HUES48 (cell line): ENCODE results near the gene PPP4R2.
"Not testable (repeated sequence)": the region's sequence is repeated elsewhere in the genome, so short reads cannot be mapped to it uniquely, and the experiment has no call there.

Source experiments
- H3K27ac ChIP-seq: one replicate; pipeline ENCODE4 v1.7.0; 2013; ENCODE audit warnings: low read depth, low read length, inconsistent platforms
- H3K27me3 ChIP-seq: 2 replicates; pipeline ENCODE4 v1.6.1; 2013; ENCODE audit warnings: mild to moderate bottlenecking, low read length; ENCODE audit not compliant: control insufficient read depth, insufficient read depth
- H3K36me3 ChIP-seq: 2 replicates; pipeline ENCODE4 v1.6.1; 2013; ENCODE audit warnings: low read length; ENCODE audit not compliant: control insufficient read depth, insufficient read depth
- H3K4me1 ChIP-seq: 2 replicates; pipeline ENCODE4 v1.6.1; 2013; ENCODE audit warnings: mild to moderate bottlenecking, low read length; ENCODE audit not compliant: control insufficient read depth, insufficient read depth
- H3K4me3 ChIP-seq: 2 replicates; pipeline ENCODE4 v1.5.1; 2013; ENCODE audit warnings: mild to moderate bottlenecking, low read depth, low read length
- H3K9ac ChIP-seq: 2 replicates; pipeline ENCODE4 v1.6.1; 2013; ENCODE audit warnings: mild to moderate bottlenecking, low read depth, low read length, moderate library complexity
- H3K9me3 ChIP-seq: 2 replicates; pipeline ENCODE4 v1.6.1; 2013; ENCODE audit warnings: low read length; ENCODE audit not compliant: control insufficient read depth, insufficient read depth

Gene PPP4R2

GRCh38 chr3:72999951-73000350 lies 3.3 kb downstream of the PPP4R2 start:
- Histone ChIP-seq H3K27ac (no peak overlapping the region), H3K27me3 (no peaks in the 10 kb centered on the region), H3K4me3 (0 out of 2 replicates have a peak overlapping the region, but pooled peaks have one; percentile 27), H3K9me3 (no peaks in the 10 kb centered on the region), H3K36me3 (peaks cover 55% of the 10 kb centered on the region), H3K4me1 (peaks cover 8% of the 10 kb centered on the region), H3K9ac (no peak overlapping the region)

- not testable (repeated sequence) for H3K4me3 ChIP-seq, H3K27ac ChIP-seq, H3K27me3 ChIP-seq, H3K9ac ChIP-seq, H3K9me3 ChIP-seq, H3K4me1 ChIP-seq
- H3K36me3 ChIP-seq, result peaks cover 73% of the 10 kb centered on the region
These were observed 6.4 kb downstream of the PPP4R2 start for GRCh38 chr3:73003050-73003449.

GRCh38 chr3:73004316-73004715 lies 7.7 kb downstream of the PPP4R2 start:
- no peak overlapping the region for H3K27ac ChIP-seq
- H3K4me3 ChIP-seq, result no peak overlapping the region
- no peaks in the 10 kb centered on the region for H3K27me3 ChIP-seq
- no peaks in the 10 kb centered on the region for H3K9me3 ChIP-seq
- H3K4me1 ChIP-seq, result peaks cover 7% of the 10 kb centered on the region
- H3K36me3 ChIP-seq, result peaks cover 69% of the 10 kb centered on the region
- H3K9ac ChIP-seq, result no peak overlapping the region

- H3K9ac ChIP-seq, result no peak overlapping the region
- peak overlapping the region; percentile 2 for H3K27ac ChIP-seq
- no peaks in the 10 kb centered on the region for H3K9me3 ChIP-seq
- peaks cover 7% of the 10 kb centered on the region for H3K4me1 ChIP-seq
- H3K27me3 ChIP-seq, result no peaks in the 10 kb centered on the region
- no peak overlapping the region for H3K4me3 ChIP-seq
- H3K36me3 ChIP-seq, result peaks cover 48% of the 10 kb centered on the region
These were observed 11.5 kb downstream of the PPP4R2 start for GRCh38 chr3:73007992-73008712.

GRCh38 chr3:73009008-73009407 lies 12.4 kb downstream of the PPP4R2 start:
- Histone ChIP-seq H3K27ac (no peak overlapping the region), H3K4me1 (peaks cover 7% of the 10 kb centered on the region), H3K9ac (no peak overlapping the region), H3K9me3 (no peaks in the 10 kb centered on the region), H3K36me3 (peaks cover 44% of the 10 kb centered on the region), H3K27me3 (no peaks in the 10 kb centered on the region), H3K4me3 (no peak overlapping the region)

GRCh38 chr3:73009750-73010149 lies 13.1 kb downstream of the PPP4R2 start:
- H3K27ac ChIP-seq, result no peak overlapping the region

GRCh38 chr3:73010158-73010557 lies 13.5 kb downstream of the PPP4R2 start:
- H3K36me3 ChIP-seq, result peaks cover 38% of the 10 kb centered on the region
- H3K9ac ChIP-seq, result no peak overlapping the region
- H3K4me3 ChIP-seq, result no peak overlapping the region
- no peaks in the 10 kb centered on the region for H3K27me3 ChIP-seq
- H3K9me3 ChIP-seq, result no peaks in the 10 kb centered on the region
- peaks cover 7% of the 10 kb centered on the region for H3K4me1 ChIP-seq
- H3K27ac ChIP-seq, result no peak overlapping the region

More at GRCh38 chr3:73009750-73010149, 13.1 kb downstream of the PPP4R2 start:
- no peaks in the 10 kb centered on the region for H3K27me3 ChIP-seq
- H3K36me3 ChIP-seq, result peaks cover 38% of the 10 kb centered on the region
- H3K9me3 ChIP-seq, result no peaks in the 10 kb centered on the region
- no peak overlapping the region for H3K9ac ChIP-seq
- no peak overlapping the region for H3K4me3 ChIP-seq
- peaks cover 7% of the 10 kb centered on the region for H3K4me1 ChIP-seq

- no peaks in the 10 kb centered on the region for H3K27me3 ChIP-seq
- H3K27ac ChIP-seq, result no peak overlapping the region
- peaks cover 12% of the 10 kb centered on the region for H3K4me1 ChIP-seq
- H3K4me3 ChIP-seq, result no peak overlapping the region
- no peaks in the 10 kb centered on the region for H3K9me3 ChIP-seq
- H3K36me3 ChIP-seq, result 0 out of 2 replicates have a peak, but pooled peaks cover 7% of the 10 kb centered on the region
- no peak overlapping the region for H3K9ac ChIP-seq
These were observed 21.7 kb downstream of the PPP4R2 start for GRCh38 chr3:73018298-73018697.

- H3K27me3 ChIP-seq, result no peaks in the 10 kb centered on the region
- H3K4me3 ChIP-seq, result no peak overlapping the region
- H3K36me3 ChIP-seq, result 0 out of 2 replicates have a peak, but pooled peaks cover 7% of the 10 kb centered on the region
- no peak overlapping the region for H3K9ac ChIP-seq
- H3K27ac ChIP-seq, result no peak overlapping the region
- no peaks in the 10 kb centered on the region for H3K9me3 ChIP-seq
- peaks cover 17% of the 10 kb centered on the region for H3K4me1 ChIP-seq
These were observed 22.3 kb downstream of the PPP4R2 start for GRCh38 chr3:73018790-73019441.

GRCh38 chr3:73021301-73021835 lies 24.8 kb downstream of the PPP4R2 start:
- H3K4me1 ChIP-seq, result peaks cover 28% of the 10 kb centered on the region
- H3K27ac ChIP-seq, result no peak overlapping the region
- no peak overlapping the region for H3K9ac ChIP-seq
- H3K4me3 ChIP-seq, result no peak overlapping the region
- 0 out of 2 replicates have a peak, but pooled peaks cover 7% of the 10 kb centered on the region for H3K36me3 ChIP-seq
- H3K27me3 ChIP-seq, result no peaks in the 10 kb centered on the region
- H3K9me3 ChIP-seq, result no peaks in the 10 kb centered on the region

GRCh38 chr3:73024836-73025235 lies 28.2 kb downstream of the PPP4R2 start:
- H3K36me3 ChIP-seq, result no peaks in the 10 kb centered on the region
- no peaks in the 10 kb centered on the region for H3K9me3 ChIP-seq
- H3K4me1 ChIP-seq, result peaks cover 38% of the 10 kb centered on the region
- no peak overlapping the region for H3K9ac ChIP-seq
- no peaks in the 10 kb centered on the region for H3K27me3 ChIP-seq
- no peak overlapping the region for H3K27ac ChIP-seq
- H3K4me3 ChIP-seq, result peak overlapping the region; percentile 22; the same call in 1 of the 2 replicates
